ENCODE measurements around the gene PROM2.

The PROM2 gene

GRCh38 chr2:95276244-95276887 is 2.1 kb downstream of the PROM2 start:
- no peak for DNase-seq (ENCODE audit: extremely low read depth, low read depth)
- TF ChIP-seq, protein P1, sequence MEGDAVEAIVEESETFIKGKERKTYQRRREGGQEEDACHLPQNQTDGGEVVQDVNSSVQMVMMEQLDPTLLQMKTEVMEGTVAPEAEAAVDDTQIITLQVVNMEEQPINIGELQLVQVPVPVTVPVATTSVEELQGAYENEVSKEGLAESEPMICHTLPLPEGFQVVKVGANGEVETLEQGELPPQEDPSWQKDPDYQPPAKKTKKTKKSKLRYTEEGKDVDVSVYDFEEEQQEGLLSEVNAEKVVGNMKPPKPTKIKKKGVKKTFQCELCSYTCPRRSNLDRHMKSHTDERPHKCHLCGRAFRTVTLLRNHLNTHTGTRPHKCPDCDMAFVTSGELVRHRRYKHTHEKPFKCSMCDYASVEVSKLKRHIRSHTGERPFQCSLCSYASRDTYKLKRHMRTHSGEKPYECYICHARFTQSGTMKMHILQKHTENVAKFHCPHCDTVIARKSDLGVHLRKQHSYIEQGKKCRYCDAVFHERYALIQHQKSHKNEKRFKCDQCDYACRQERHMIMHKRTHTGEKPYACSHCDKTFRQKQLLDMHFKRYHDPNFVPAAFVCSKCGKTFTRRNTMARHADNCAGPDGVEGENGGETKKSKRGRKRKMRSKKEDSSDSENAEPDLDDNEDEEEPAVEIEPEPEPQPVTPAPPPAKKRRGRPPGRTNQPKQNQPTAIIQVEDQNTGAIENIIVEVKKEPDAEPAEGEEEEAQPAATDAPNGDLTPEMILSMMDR (IDR thresholded peaks at IDR 0.05; ENCODE audit: low read depth, low read length): no peak

- TF ChIP-seq, protein P1 (IDR thresholded peaks at IDR 0.05; ENCODE audit: low read depth, low read length): no peak
- no peak for DNase-seq (ENCODE audit: extremely low read depth, low read depth)
Observed at GRCh38 chr2:95276888-95277245, 2.6 kb downstream of the PROM2 start.

GRCh38 chr2:95277246-95277906 is 3.1 kb downstream of the PROM2 start:
- no peak for DNase-seq (ENCODE audit: extremely low read depth, low read depth)

DNA sequence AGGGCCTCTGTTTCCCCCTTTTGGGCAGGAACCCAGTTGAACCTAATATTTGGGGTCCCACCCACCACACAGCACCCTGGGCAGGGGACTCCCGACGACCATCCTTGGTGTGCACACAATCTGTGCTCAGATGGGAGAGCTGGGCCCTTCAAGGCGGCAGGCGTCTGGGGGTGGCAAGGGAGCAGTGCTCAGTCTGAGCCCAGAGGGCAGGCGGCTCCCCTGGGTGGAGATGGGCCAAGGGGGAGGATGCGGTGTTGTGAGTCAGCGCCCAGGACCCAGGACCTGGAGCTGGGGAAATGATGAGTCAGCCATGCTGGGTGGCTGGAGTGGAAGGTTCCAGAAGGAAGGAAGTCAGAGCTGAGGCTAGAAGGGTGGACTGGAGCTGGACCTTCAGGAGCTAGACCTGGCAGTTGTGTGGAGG is 3.8 kb downstream of the PROM2 start:
- no peak for DNase-seq (ENCODE audit: extremely low read depth, low read depth)
- TF ChIP-seq, protein P1 (IDR thresholded peaks at IDR 0.05; ENCODE audit: low read depth, low read length): no peak

More at GRCh38 chr2:95277246-95277906, 3.1 kb downstream of the PROM2 start:
- TF ChIP-seq, protein P1 (IDR thresholded peaks at IDR 0.05; ENCODE audit: low read depth, low read length): no peak

- TF ChIP-seq, protein P1 (IDR thresholded peaks at IDR 0.05; ENCODE audit: low read depth, low read length): no peak
- no peak for DNase-seq (ENCODE audit: extremely low read depth, low read depth)
Observed at GRCh38 chr2:95278637-95279225, 4.5 kb downstream of the PROM2 start.

- TF ChIP-seq, protein P1 (IDR thresholded peaks at IDR 0.05; ENCODE audit: low read depth, low read length): no peak
- no peak for DNase-seq (ENCODE audit: extremely low read depth, low read depth)
Observed at GRCh38 chr2:95279435-95280035, 5.3 kb downstream of the PROM2 start.

DNA sequence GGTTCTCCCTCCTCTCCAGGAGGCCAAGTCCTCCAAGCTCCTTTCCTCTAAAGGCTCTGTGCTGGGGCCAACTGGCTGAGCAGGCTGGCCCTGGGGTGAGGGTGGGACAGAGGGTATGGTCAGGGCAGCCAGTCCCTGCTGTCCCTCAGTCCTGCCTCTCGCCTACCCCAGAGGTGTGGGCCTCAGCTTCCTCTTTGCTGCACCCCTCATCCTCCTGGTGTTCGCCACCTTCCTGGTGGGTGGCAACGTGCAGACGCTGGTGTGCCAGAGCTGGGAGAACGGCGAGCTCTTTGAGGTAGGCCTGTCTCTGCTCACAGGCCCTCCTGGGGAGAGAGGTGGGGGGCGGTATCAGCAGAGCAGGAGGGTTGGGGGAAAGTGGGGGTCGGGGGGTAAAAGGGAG is 6.8 kb downstream of the PROM2 start:
- DNase-seq (ENCODE audit: extremely low read depth, low read depth): no peak
- TF ChIP-seq, protein P1 (IDR thresholded peaks at IDR 0.05; ENCODE audit: low read depth, low read length): no peak
